Lower lobe of right lung (tissue), 2 donors: Measurements from ENCODE around the gene XYLT1. TPM values are rescaled to one million over a fixed set of nuclear protein-coding genes. Genes with fewer than 3 reads are reported as not detected.

Experiments
- ATAC-seq, 2 donors: fragments of 200-7000 bp; cut with Tn5 transposase; one replicate each; pipeline ENCODE4 v1.9.1; 2020 to 2022; ENCODE audit warnings: mild to moderate bottlenecking in 2 of 2, moderate library complexity in 2 of 2
- DNase-seq: peaks from one replicate; pipeline ENCODE4 v3.0.0-alpha.2; 2020
- H3K27ac ChIP-seq: fragments of 200-600 bp; one replicate; pipeline ENCODE4 v1.8.0; 2022
- H3K27me3 ChIP-seq: fragments of 200-600 bp; one replicate; pipeline ENCODE4 v1.8.0; 2022; ENCODE audit warnings: low read depth
- H3K36me3 ChIP-seq: fragments of 200-600 bp; one replicate; pipeline ENCODE4 v1.8.0; 2022; ENCODE audit warnings: mild to moderate bottlenecking
- H3K4me1 ChIP-seq: fragments of 200-600 bp; one replicate; pipeline ENCODE4 v1.8.0; 2022
- H3K4me3 ChIP-seq: fragments of 200-600 bp; one replicate; pipeline ENCODE4 v1.8.0; 2022; ENCODE audit warnings: mild to moderate bottlenecking
- H3K9me3 ChIP-seq: fragments of 200-600 bp; one replicate; pipeline ENCODE4 v1.8.0; 2022
- intact Hi-C: fragments of 100-400 bp; cut with DNase I; formaldehyde crosslinking; loops from one replicate; pipeline ENCODE4 v1.11.0; 2022
- total RNA-seq: library from RNA; stranded (reverse); fragmentation: NEBNext Ultra II Directional; extraction: Animal tissue kit (Norgen Biotek cat#: 25700); gene quantifications from one replicate; pipeline ENCODE4 v1.2.1, GENCODE V29; 2021
- TF ChIP-seq, protein P1 (sequence below): fragments of 200-600 bp; IDR thresholded peaks from one replicate; pipeline ENCODE4 v1.8.0; 2022; ENCODE audit warnings: antibody characterized with exemption, mild to moderate bottlenecking
- donor health status: DM: no; HTN: yes; CAD: no; lungs with severe emphysema.

Gene XYLT1
- total RNA-seq, 1 donor from 2014 or later, result 9.0 TPM

DNA sequence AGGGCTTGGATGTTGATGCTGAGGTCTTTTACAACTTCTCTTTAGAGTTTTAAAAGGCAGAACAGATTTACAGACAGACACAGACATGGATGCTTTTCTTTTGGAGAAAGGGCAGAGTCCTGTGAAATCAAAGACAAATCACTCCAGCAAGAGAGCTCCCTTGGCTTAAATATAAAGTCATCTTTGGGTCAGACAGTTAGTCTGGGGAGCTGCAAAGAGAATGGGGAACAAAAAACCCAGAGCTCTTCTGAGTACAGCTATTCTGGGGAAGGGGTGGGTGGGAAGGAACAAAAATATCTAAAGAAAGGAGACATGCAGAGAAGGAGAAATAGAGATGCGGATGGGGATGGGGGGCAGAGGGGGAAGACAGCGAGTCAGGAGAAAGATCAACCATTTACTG lies 266.6 kb downstream of the XYLT1 start:
- TF ChIP-seq, protein P1, sequence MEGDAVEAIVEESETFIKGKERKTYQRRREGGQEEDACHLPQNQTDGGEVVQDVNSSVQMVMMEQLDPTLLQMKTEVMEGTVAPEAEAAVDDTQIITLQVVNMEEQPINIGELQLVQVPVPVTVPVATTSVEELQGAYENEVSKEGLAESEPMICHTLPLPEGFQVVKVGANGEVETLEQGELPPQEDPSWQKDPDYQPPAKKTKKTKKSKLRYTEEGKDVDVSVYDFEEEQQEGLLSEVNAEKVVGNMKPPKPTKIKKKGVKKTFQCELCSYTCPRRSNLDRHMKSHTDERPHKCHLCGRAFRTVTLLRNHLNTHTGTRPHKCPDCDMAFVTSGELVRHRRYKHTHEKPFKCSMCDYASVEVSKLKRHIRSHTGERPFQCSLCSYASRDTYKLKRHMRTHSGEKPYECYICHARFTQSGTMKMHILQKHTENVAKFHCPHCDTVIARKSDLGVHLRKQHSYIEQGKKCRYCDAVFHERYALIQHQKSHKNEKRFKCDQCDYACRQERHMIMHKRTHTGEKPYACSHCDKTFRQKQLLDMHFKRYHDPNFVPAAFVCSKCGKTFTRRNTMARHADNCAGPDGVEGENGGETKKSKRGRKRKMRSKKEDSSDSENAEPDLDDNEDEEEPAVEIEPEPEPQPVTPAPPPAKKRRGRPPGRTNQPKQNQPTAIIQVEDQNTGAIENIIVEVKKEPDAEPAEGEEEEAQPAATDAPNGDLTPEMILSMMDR, result no peak
- Histone ChIP-seq H3K27ac (no peak overlapping the region), H3K4me1 (peaks cover 14% of the 10 kb centered on the region), H3K4me3 (no peak overlapping the region), H3K36me3 (peaks cover 6% of the 10 kb centered on the region), H3K27me3 (no peaks in the 10 kb centered on the region), H3K9me3 (no peaks in the 10 kb centered on the region)
- intact Hi-C loops, result no loop called here
- DNase-seq (no peak), ATAC-seq (no peak)

- H3K4me3 ChIP-seq, result no peak overlapping the region
- no peaks in the 10 kb centered on the region for H3K27me3 ChIP-seq
- H3K4me1 ChIP-seq, result peaks cover 14% of the 10 kb centered on the region
- H3K9me3 ChIP-seq, result no peaks in the 10 kb centered on the region
- TF ChIP-seq, protein P1, result no peak
- no peak for ATAC-seq
- peaks cover 8% of the 10 kb centered on the region for H3K36me3 ChIP-seq
- no peak overlapping the region for H3K27ac ChIP-seq
- intact Hi-C loops, result no loop called here
- no peak for DNase-seq
Measured at GRCh38 chr16:17203424-17203823, 267.3 kb downstream of the XYLT1 start.

DNA sequence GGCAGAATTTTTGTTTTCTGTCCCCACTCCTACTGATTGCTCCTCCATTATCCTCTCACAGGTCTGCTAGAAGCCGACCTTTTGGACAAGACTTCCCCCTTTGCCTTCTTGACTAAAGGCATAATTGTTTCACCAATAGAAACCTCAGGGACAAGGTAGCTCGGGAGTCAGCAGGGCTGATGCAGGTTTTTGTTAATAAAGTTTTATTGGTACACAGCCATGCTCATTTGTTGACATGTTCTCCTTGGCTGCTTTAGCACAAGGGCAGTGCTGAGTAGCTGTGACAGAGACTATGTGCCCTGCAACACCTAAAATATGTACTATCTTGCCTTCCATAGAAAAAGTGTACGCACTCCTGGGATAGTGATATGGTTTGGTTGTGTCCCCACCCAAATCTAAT lies 271.6 kb downstream of the XYLT1 start:
- H3K27me3 ChIP-seq, result no peaks in the 10 kb centered on the region
- H3K36me3 ChIP-seq, result peaks cover 15% of the 10 kb centered on the region
- intact Hi-C loops, result no loop called here
- TF ChIP-seq, protein P1, result no peak
- DNase-seq (no peak), ATAC-seq (no peak)
- no peaks in the 10 kb centered on the region for H3K9me3 ChIP-seq
- H3K4me3 ChIP-seq, result no peak overlapping the region
- no peaks in the 10 kb centered on the region for H3K4me1 ChIP-seq
- no peak overlapping the region for H3K27ac ChIP-seq

DNA sequence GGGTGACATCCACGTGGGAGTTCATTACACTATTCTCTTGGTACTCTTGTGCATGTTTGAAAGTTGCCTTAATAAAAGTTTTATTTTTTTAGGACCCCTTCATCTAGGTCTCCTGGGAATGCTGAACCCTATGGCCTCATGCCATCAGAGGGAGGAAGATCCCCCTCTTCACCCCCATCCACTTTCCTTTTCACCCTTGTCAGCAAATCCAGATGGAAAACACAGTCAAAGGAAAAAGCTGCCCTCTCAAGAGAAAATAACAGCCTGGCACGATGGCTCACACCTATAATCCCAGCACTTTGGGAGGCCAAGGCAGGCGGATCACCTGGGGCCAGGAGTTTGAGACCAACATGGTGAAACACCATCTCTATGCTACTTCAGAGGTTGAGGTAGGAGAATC lies 274.2 kb downstream of the XYLT1 start:
- H3K27ac ChIP-seq, result no peak overlapping the region
- intact Hi-C loops, result no loop called here
- no peak for ATAC-seq
- H3K36me3 ChIP-seq, result peaks cover 15% of the 10 kb centered on the region
- no peaks in the 10 kb centered on the region for H3K27me3 ChIP-seq
- no peak for DNase-seq
- no peaks in the 10 kb centered on the region for H3K4me1 ChIP-seq
- H3K4me3 ChIP-seq, result no peak overlapping the region
- TF ChIP-seq, protein P1, result no peak
- H3K9me3 ChIP-seq, result no peaks in the 10 kb centered on the region

- Histone ChIP-seq H3K9me3 (no peaks in the 10 kb centered on the region), H3K27ac (no peak overlapping the region), H3K27me3 (no peaks in the 10 kb centered on the region), H3K4me3 (no peak overlapping the region), H3K4me1 (no peaks in the 10 kb centered on the region), H3K36me3 (peaks cover 10% of the 10 kb centered on the region)
- peak; percentile 66 for DNase-seq
- intact Hi-C loops, result no loop called here
- peak; percentile 64 to 82 for ATAC-seq
- TF ChIP-seq, protein P1, result peak; percentile 80
Measured at GRCh38 chr16:17194190-17194780, 276.5 kb downstream of the XYLT1 start.
